ENCODE data around the gene NELL2.

NELL2 gene

DNA sequence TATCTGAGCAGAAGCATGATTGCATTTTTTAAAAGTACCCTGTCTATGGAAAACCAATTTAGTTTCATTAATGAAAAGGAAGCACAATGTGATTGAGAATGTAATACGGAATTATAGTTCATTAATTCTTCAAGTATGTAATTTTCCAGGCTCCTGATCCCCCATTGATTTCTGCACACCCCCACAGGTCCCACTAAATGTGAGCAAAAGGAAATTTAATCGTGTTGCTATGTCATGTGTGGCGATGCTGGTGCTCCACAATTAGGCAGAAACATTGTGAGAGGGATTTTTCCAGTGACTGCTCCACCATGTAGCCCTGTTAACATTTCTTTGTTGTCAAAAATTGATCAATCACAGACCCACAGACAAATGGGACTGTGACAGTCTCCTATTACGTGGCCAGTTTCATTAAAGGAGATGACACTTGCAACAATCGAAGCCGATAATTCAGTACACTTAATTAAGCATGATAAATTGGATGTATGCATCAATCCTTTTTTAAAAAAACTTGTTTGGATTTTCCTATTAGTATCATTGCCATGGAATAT is 306.0 kb downstream of the NELL2 start:
- Histone ChIP-seq H3K36me3 (ENCODE audit: control insufficient read depth in 5 of 5, insufficient read depth in 5 of 5, low read length in 5 of 5) (no peaks in the 10 kb centered on the region), H3K9me3 (ENCODE audit: control insufficient read depth in 5 of 5, low read length in 5 of 5) (no peaks in the 10 kb centered on the region), H3K27me3 (ENCODE audit: control insufficient read depth in 5 of 5, insufficient read depth in 4 of 5, low read length in 5 of 5) (no peaks in the 10 kb centered on the region), H3K4me1 (ENCODE audit: control insufficient read depth in 5 of 5, insufficient read depth in 5 of 5, low read length in 5 of 5) (no peaks in the 10 kb centered on the region), H3K27ac (ENCODE audit: low read depth, low read length) (no peak overlapping the region), H3K9ac (ENCODE audit: low read length in 5 of 5) (no peak overlapping the region), H3K4me3 (ENCODE audit: low read depth in 1 of 5, low read length in 5 of 5) (no peak overlapping the region)

DNA sequence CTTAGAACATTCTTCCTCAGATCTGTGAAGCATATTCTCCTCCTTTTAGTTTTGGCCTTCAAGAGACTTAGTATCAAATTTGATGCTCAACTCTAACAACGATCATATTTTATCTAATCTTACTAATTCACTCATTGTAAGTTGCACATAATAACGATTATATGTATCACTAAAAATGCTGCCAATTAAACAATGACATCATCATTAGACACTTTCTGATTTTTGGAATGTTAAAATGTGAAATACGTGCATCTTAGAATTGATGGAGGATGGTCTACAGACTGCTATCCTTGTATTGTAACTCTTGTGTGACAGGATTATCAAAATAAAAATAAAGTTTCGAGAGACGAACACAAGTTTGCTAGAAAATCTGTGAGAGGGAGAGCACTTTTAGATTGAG is 311.0 kb downstream of the NELL2 start:
- H3K27me3 ChIP-seq (ENCODE audit: control insufficient read depth in 5 of 5, insufficient read depth in 4 of 5, low read length in 5 of 5): no peaks in the 10 kb centered on the region
- H3K27ac ChIP-seq (ENCODE audit: low read depth, low read length): no peak overlapping the region
- no peak overlapping the region for H3K9ac ChIP-seq (ENCODE audit: low read length in 5 of 5)
- H3K36me3 ChIP-seq (ENCODE audit: control insufficient read depth in 5 of 5, insufficient read depth in 5 of 5, low read length in 5 of 5): no peaks in the 10 kb centered on the region
- no peaks in the 10 kb centered on the region for H3K9me3 ChIP-seq (ENCODE audit: control insufficient read depth in 5 of 5, low read length in 5 of 5)
- no peaks in the 10 kb centered on the region for H3K4me1 ChIP-seq (ENCODE audit: control insufficient read depth in 5 of 5, insufficient read depth in 5 of 5, low read length in 5 of 5)
- H3K4me3 ChIP-seq (ENCODE audit: low read depth in 1 of 5, low read length in 5 of 5): no peak overlapping the region

DNA sequence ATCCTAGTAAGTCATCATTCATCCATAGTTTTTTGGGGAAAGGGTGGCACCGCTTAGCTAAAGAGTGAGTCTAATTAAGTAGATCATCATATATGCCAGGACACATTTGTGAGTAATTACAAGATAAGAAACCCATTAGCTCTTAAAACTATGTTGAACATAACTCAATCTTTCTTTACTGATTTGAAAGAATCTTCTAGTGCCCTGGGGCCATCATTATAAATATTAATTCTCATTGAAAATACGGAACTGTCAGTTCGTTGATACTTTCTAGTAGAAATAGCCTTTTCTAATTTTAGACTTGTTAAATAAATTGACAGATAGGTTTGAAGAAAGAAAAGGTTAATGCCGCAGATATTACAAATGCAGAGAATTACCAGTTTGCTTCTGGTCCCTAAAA is 312.6 kb downstream of the NELL2 start:
- H3K27ac ChIP-seq (ENCODE audit: low read depth, low read length): no peak overlapping the region
- H3K4me3 ChIP-seq (ENCODE audit: low read depth in 1 of 5, low read length in 5 of 5): no peak overlapping the region
- H3K9ac ChIP-seq (ENCODE audit: low read length in 5 of 5): no peak overlapping the region
- no peaks in the 10 kb centered on the region for H3K36me3 ChIP-seq (ENCODE audit: control insufficient read depth in 5 of 5, insufficient read depth in 5 of 5, low read length in 5 of 5)
- no peaks in the 10 kb centered on the region for H3K27me3 ChIP-seq (ENCODE audit: control insufficient read depth in 5 of 5, insufficient read depth in 4 of 5, low read length in 5 of 5)
- peaks cover 0 to 4% (median 0%) of the 10 kb centered on the region in 5 donors for H3K9me3 ChIP-seq (ENCODE audit: control insufficient read depth in 5 of 5, low read length in 5 of 5)
- no peaks in the 10 kb centered on the region for H3K4me1 ChIP-seq (ENCODE audit: control insufficient read depth in 5 of 5, insufficient read depth in 5 of 5, low read length in 5 of 5)

DNA sequence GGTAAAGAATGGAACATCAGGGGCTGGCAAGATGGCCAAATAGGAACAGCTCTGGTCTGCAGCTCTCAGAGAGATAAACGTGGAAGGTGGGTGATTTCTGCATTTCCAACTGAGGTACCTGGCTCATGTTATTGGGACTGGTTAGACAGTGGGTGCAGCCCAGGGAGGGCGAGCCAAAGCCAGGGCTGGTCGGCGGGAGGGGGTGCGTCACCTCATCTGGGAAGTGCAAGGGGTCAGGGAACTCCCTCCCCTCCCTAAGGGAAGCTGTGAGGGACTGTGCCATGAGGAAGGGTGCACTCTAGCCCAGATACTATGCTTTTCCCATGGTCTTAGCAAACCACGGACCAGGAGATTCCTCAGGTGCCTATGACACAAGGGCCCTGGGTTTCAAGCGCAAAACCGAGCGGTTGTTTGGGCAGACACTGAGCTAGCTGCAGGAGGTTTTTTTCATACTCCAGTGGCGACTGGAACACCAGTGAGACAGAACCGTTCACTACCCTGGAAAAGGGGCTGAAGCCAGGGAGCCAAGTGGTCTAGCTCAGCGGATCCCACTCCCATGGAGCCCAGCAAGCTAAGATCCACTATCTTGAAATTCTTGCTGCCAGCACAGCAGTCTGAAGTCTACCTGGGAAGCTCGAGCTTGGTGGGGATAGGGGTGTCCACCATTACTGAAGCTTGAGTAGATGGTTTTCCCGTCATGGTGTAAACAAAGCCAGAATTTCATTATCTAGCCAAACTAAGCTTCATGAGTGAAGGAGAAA is 317.6 kb downstream of the NELL2 start:
- Histone ChIP-seq H3K27me3 (ENCODE audit: control insufficient read depth in 5 of 5, insufficient read depth in 4 of 5, low read length in 5 of 5) (no peaks in the 10 kb centered on the region), H3K9me3 (ENCODE audit: control insufficient read depth in 5 of 5, low read length in 5 of 5) (peaks cover 0 to 4% (median 0%) of the 10 kb centered on the region in 5 donors), H3K4me1 (ENCODE audit: control insufficient read depth in 5 of 5, insufficient read depth in 5 of 5, low read length in 5 of 5) (no peaks in the 10 kb centered on the region), H3K9ac (ENCODE audit: low read length in 5 of 5) (no peak overlapping the region), H3K4me3 (ENCODE audit: low read depth in 1 of 5, low read length in 5 of 5) (no peak overlapping the region), H3K36me3 (ENCODE audit: control insufficient read depth in 5 of 5, insufficient read depth in 5 of 5, low read length in 5 of 5) (no peaks in the 10 kb centered on the region), H3K27ac (ENCODE audit: low read depth, low read length) (no peak overlapping the region)

DNA sequence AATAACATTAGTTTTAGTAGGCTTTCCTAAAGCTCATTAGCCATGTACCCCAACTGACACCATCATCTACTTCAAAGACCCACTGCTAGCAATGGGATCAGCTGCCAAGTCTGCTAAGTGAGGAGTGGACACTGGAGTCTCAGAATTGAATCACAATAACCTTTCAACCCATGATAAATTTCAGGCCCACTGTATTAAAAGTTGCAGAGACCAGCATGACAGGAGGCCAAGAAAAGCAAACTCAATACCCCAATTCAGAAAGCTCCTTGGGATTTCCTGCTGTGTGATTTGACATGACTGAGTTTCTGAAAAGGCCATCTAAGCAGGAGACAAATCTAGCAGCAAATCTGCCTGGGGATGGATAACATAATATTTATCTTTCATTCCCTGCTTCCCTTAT is 320.7 kb downstream of the NELL2 start:
- Histone ChIP-seq H3K36me3 (ENCODE audit: control insufficient read depth in 5 of 5, insufficient read depth in 5 of 5, low read length in 5 of 5) (no peaks in the 10 kb centered on the region), H3K4me3 (ENCODE audit: low read depth in 1 of 5, low read length in 5 of 5) (no peak overlapping the region), H3K27ac (ENCODE audit: low read depth, low read length) (no peak overlapping the region), H3K27me3 (ENCODE audit: control insufficient read depth in 5 of 5, insufficient read depth in 4 of 5, low read length in 5 of 5) (no peaks in the 10 kb centered on the region), H3K9ac (ENCODE audit: low read length in 5 of 5) (no peak overlapping the region), H3K4me1 (ENCODE audit: control insufficient read depth in 5 of 5, insufficient read depth in 5 of 5, low read length in 5 of 5) (no peaks in the 10 kb centered on the region), H3K9me3 (ENCODE audit: control insufficient read depth in 5 of 5, low read length in 5 of 5) (peaks cover 0 to 4% (median 0%) of the 10 kb centered on the region in 5 donors)

DNA sequence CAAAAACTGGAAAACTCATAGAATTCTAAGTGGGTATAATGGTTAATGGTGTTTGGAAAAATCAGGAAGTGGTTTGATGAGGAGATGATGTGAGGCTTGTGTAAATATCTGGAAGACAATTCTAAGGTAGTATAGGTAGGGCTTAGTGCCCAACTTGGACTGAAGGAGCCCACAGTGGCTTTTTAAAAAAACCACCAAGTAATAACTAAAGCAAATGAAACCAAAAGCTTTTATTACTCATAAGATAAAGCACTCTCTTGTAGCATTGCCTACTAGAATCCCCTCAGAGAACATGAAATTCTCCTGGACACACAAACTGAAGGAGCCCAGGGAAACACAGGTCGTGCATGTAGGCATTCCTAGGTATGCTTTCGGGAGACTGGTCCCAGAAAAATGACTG is 324.5 kb downstream of the NELL2 start:
- no peaks in the 10 kb centered on the region for H3K4me1 ChIP-seq (ENCODE audit: control insufficient read depth in 5 of 5, insufficient read depth in 5 of 5, low read length in 5 of 5)
- no peaks in the 10 kb centered on the region for H3K9me3 ChIP-seq (ENCODE audit: control insufficient read depth in 5 of 5, low read length in 5 of 5)
- no peak overlapping the region for H3K9ac ChIP-seq (ENCODE audit: low read length in 5 of 5)
- no peak overlapping the region for H3K4me3 ChIP-seq (ENCODE audit: low read depth in 1 of 5, low read length in 5 of 5)
- H3K36me3 ChIP-seq (ENCODE audit: control insufficient read depth in 5 of 5, insufficient read depth in 5 of 5, low read length in 5 of 5): no peaks in the 10 kb centered on the region
- H3K27me3 ChIP-seq (ENCODE audit: control insufficient read depth in 5 of 5, insufficient read depth in 4 of 5, low read length in 5 of 5): no peaks in the 10 kb centered on the region
- no peak overlapping the region for H3K27ac ChIP-seq (ENCODE audit: low read depth, low read length)

DNA sequence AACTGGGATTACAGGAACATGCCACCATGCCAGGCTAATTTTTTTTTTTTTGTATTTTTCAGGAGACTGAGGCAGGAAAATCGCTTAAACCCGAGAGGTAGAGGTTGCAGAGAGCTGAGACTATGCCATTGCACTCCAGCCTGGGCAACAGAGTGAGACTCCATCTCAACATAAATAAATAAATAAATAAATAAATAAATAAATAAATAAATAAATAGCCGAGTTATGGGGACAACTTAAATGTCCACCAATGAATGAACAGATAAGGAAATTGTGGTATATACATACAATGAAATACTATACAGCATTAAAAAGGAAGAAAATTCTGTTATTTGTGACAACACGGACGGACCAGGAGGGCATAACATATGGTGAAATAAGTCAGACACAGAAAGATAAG is 325.7 kb downstream of the NELL2 start:
- no peaks in the 10 kb centered on the region for H3K9me3 ChIP-seq (ENCODE audit: control insufficient read depth in 5 of 5, low read length in 5 of 5)
- H3K4me1 ChIP-seq (ENCODE audit: control insufficient read depth in 5 of 5, insufficient read depth in 5 of 5, low read length in 5 of 5): no peaks in the 10 kb centered on the region
- H3K36me3 ChIP-seq (ENCODE audit: control insufficient read depth in 5 of 5, insufficient read depth in 5 of 5, low read length in 5 of 5): no peaks in the 10 kb centered on the region
- H3K9ac ChIP-seq (ENCODE audit: low read length in 5 of 5): no peak overlapping the region
- no peak overlapping the region for H3K27ac ChIP-seq (ENCODE audit: low read depth, low read length)
- H3K4me3 ChIP-seq (ENCODE audit: low read depth in 1 of 5, low read length in 5 of 5): no peak overlapping the region
- no peaks in the 10 kb centered on the region for H3K27me3 ChIP-seq (ENCODE audit: control insufficient read depth in 5 of 5, insufficient read depth in 4 of 5, low read length in 5 of 5)

DNA sequence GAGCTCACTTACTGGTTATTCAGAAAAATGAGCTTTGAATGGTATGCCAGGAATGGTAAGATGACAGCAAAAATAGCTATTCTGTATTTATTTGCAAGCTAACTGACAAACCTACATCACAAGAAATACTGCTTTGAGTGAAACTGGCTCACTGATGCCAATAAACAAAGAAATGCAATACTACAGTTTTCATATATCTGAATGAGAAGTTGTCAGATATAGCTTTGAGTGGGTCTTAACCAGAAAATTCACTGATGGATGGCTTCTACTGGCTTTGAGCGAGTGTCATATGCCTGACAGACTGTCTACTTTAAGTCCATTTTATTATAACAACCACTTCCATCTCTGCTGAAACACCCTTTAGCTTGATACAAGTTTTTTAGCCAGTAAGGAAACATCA is 330.1 kb downstream of the NELL2 start:
- no peaks in the 10 kb centered on the region for H3K9me3 ChIP-seq (ENCODE audit: control insufficient read depth in 5 of 5, low read length in 5 of 5)
- peaks cover 0 to 12% (median 2%) of the 10 kb centered on the region in 5 donors for H3K4me1 ChIP-seq (ENCODE audit: control insufficient read depth in 5 of 5, insufficient read depth in 5 of 5, low read length in 5 of 5)
- H3K4me3 ChIP-seq (ENCODE audit: low read depth in 1 of 5, low read length in 5 of 5): no peak overlapping the region
- H3K9ac ChIP-seq (ENCODE audit: low read length in 5 of 5): no peak overlapping the region
- no peaks in the 10 kb centered on the region for H3K27me3 ChIP-seq (ENCODE audit: control insufficient read depth in 5 of 5, insufficient read depth in 4 of 5, low read length in 5 of 5)
- H3K27ac ChIP-seq (ENCODE audit: low read depth, low read length): no peak overlapping the region
- no peaks in the 10 kb centered on the region for H3K36me3 ChIP-seq (ENCODE audit: control insufficient read depth in 5 of 5, insufficient read depth in 5 of 5, low read length in 5 of 5)

DNA sequence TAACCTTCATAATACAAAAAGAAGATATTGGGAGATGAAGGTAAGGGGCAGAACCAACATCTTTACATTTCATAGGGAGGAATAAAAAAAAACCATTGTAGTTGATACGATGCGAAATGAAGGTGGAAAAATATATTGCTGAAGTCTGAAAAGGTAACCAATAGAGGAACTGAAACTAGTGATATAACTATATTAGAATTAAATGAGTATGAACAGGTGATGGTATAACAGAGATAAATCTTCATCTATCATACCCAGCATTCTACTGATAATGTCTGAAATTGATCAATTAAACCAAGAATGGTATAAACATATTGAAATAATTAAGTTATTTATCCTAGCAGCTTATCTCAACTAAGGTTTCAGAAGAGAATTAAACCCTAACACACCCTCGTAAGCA is 332.1 kb downstream of the NELL2 start:
- H3K27ac ChIP-seq (ENCODE audit: low read depth, low read length): no peak overlapping the region
- H3K4me1 ChIP-seq (ENCODE audit: control insufficient read depth in 5 of 5, insufficient read depth in 5 of 5, low read length in 5 of 5): peaks cover 0 to 12% (median 2%) of the 10 kb centered on the region in 5 donors
- no peaks in the 10 kb centered on the region for H3K9me3 ChIP-seq (ENCODE audit: control insufficient read depth in 5 of 5, low read length in 5 of 5)
- no peaks in the 10 kb centered on the region for H3K36me3 ChIP-seq (ENCODE audit: control insufficient read depth in 5 of 5, insufficient read depth in 5 of 5, low read length in 5 of 5)
- no peak overlapping the region for H3K4me3 ChIP-seq (ENCODE audit: low read depth in 1 of 5, low read length in 5 of 5)
- H3K9ac ChIP-seq (ENCODE audit: low read length in 5 of 5): no peak overlapping the region
- H3K27me3 ChIP-seq (ENCODE audit: control insufficient read depth in 5 of 5, insufficient read depth in 4 of 5, low read length in 5 of 5): no peaks in the 10 kb centered on the region

DNA sequence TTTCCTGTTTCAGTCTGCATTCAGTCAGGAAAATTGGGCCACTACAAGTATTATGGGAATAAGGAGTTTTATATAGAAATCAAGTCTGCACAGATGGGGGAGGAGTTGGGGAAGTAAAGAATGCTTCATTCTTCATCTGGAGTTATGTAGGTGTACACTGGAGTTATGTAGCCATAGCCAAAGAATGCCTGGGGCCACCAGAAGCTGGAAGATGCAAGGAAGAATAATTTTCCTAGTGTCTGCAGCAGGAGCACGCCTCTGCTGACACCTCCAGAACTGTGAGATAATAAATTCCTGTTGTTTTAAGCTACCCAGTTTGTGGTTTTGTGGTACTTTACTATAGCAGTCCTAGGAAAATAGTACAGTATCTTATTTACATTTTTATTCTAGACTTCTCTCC is 333.4 kb downstream of the NELL2 start:
- H3K27ac ChIP-seq (ENCODE audit: low read depth, low read length): no peak overlapping the region
- no peaks in the 10 kb centered on the region for H3K36me3 ChIP-seq (ENCODE audit: control insufficient read depth in 5 of 5, insufficient read depth in 5 of 5, low read length in 5 of 5)
- peaks cover 0 to 12% (median 2%) of the 10 kb centered on the region in 5 donors for H3K4me1 ChIP-seq (ENCODE audit: control insufficient read depth in 5 of 5, insufficient read depth in 5 of 5, low read length in 5 of 5)
- no peak overlapping the region for H3K9ac ChIP-seq (ENCODE audit: low read length in 5 of 5)
- no peaks in the 10 kb centered on the region for H3K9me3 ChIP-seq (ENCODE audit: control insufficient read depth in 5 of 5, low read length in 5 of 5)
- H3K27me3 ChIP-seq (ENCODE audit: control insufficient read depth in 5 of 5, insufficient read depth in 4 of 5, low read length in 5 of 5): no peaks in the 10 kb centered on the region
- H3K4me3 ChIP-seq (ENCODE audit: low read depth in 1 of 5, low read length in 5 of 5): no peak overlapping the region
